IPS-11a (cell line): ENCODE measurements around the gene SELENOS.
A peak's percentile ranks its signal among the peaks of the same experiment; 100 is the strongest.
"Not testable (repeated sequence)": the region's sequence is repeated elsewhere in the genome, so short reads cannot be mapped to it uniquely, and the experiment has no call there.

Experiments
- H3K4me3 ChIP-seq: one replicate; pipeline ENCODE4 v1.5.1; 2013; ENCODE audit warnings: low read depth, low read length, control low read depth

The SELENOS gene

DNA sequence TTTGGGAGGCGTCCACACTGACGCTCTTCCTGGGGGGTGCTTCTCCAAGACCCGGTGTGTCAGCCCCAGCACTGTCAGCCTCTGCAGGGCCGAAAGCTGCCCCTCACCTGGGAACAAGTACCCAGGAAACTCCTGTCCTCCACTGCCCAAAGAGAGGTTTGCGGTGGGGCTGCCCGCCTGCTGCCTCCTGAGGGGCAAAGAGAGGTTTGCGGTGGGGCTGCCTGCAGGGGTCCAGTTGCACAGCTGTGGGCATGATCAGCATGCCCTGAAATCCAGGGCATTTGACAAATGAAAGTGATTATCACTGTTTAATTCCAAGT, 32.8 kb upstream of the SELENOS start:
- no peak overlapping the region for H3K4me3 ChIP-seq

DNA sequence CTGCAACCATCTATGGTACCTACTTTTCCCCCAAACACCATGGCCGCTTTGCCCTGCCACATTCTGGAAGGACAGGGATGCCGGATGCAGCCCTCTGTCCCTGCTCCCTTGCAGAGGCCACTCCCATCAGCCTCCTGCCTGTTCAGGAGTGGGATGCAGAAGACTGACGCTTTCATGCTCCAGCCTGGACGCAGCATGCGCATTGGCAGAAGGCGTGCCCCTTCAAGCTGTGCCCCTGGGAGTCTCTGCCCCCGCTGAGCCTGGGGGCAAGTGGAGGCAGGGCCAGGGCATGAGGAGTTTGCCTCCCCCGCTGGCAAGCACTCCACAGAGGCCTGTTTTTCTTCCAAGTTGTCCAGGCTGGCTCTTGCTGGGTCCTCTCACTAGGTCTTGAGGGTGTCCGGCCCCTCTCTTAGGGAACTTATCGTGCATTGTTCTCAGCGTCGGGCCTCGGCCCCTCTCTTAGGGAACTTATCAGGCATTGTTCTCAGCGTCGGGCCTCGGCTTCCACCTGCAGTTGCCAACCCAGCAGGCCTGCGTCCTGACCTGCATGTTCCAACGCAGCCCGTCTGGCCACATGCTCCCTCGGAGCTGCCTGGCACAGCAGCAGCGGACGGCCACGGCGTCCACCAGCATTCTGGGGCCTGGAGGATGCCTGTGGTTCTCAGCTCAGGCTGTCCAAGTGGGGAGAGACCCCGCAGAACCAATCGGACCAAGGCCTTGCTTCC, 32.3 kb upstream of the SELENOS start:
- H3K4me3 ChIP-seq = no peak overlapping the region

DNA sequence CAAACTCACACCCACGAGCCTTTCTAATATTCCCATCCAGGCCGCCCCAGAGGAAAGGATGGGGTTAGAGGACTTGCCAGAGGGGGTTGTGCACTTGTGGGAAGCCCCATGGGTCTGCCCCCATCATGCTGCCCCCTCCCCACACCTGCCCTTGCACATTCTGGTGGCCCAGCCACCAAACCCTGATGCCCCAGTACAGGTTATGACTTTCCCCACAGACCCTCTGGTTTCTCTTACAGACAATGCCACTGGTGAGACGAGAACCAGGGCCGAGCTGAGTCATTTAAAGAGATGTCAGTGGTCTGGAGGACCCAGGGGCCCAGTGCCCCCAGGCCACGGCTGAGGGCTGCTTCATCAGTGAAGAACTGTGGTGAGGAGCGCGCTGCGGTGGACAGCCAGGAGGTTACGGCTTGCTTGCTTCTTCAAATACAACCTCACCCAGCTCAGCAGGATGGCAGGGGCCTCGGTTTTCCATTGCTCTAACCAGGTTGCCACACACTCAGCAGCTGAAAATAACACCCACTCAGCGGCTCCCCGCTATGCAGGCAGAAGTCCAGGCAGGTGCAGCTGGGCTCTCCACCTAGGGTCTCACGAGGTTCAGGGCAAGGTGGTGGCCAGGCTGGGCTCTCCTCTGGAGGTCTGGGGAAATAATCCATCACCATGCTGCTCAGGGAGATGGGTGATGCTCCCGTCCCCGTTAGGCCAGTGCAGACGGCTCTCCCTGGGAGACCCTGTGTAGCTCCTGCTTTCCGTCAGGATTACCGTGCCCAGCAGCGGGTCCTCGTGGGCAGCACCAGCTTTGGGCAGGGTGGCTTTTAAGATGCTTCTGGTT, 31.5 kb upstream of the SELENOS start:
- H3K4me3 ChIP-seq = no peak overlapping the region

DNA sequence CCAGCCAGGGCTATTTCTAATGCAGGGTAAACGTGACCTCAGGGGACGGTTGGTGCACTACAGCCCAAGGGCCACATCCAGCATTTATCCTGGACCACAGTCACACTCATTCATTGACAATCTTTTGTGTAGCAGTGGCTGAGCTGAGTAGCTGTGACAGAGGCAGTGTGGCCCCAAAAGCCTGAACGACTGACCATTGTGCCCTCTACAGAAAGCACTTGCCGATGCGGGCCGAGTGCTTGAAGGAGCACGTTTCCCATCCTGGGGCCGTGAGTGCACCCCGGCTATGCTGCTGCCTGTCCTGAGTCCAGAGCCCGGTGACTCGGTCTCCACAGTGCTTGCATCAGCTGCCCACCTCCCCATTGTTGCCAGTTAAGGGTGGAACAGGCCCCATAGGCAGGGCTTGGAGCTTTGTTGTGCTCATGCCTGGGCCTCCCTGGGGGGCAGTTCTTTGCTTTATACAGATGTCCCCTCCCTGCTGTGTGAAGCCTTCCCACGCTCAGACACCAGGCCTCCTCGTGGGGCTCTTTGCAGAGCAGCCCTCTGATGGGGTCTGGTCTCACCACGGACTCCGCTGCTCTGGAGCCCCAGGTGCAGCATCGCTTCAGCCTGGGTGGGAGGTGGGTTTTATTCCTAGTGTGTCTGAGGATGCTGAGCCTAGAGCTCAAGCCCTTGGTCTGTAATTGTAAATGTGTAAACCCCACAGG, 30.8 kb upstream of the SELENOS start:
- no peak overlapping the region for H3K4me3 ChIP-seq

DNA sequence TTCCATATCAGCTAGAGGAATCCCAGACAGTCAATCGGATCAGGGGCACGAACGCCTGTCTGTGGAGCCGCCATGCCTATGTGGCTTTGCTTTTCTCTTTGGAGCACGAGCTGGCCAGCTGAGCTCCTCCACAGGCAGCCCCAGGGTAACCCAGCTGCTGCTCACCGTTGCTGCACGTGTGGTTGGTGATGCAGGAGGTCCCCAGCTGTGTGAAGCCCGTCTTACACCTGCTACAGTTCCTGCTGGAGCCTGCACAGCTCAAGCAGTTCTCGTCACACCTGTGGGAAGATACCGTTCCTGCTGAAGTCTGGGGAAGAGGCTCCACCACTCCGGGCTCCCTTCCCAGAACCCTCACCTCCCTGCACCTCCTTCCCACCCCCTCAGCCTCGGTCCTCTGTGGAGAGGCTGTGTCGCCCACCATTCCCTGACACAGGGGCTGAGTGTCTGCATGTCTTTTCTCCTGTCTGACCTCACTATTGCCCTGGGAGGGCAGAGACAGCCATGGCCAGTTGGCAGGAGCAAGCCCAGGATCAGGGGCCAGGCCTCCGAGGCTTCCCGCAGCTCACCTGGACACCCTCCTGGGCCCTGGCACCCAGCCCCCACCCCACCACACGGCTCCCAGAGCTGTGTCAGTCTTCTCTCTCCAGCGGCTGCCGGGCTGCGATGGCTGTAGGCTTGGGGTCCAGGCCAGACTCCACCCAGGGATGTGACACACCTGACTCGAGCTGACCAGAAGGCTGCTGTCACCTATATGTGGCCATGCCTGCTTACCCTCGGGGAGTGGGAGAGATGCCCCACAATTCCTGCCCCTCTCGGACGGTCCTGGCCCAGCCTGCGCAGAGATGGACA, 30.0 kb upstream of the SELENOS start:
- H3K4me3 ChIP-seq = no peak overlapping the region

DNA sequence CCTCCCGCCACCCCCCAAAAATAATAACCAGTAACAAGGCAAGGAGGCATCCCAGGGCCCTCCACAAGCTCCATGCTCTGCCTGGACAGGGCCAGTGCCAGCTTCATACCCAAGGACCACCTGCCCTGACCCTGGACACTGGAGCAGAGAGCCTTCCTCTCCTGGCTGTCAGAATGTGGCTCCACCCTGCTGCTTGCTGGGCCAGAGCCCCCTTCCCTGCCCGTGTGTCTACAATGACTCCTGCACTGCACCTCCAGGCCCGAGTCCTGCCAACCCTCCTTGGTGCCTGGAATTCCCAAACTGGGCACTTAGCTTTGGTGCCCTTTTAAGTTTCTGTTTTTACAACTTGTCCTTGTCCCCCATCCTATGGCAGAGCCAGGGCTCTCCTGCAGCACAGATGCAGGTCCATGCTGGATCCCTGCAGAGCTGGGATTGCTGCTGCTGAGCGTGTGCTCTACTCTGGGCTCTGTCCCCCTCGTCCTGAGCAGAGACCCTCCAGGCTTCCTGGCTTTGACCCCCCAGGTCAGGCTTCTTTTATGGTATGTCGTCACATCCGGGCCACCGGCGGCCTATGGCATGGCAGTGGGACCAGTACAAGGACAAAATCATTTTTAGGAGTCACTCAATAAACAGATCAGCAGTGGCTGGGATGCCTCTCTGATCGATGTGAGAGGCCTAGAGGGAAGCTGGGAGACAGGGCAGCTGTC, 29.2 kb upstream of the SELENOS start:
- no peak overlapping the region for H3K4me3 ChIP-seq

DNA sequence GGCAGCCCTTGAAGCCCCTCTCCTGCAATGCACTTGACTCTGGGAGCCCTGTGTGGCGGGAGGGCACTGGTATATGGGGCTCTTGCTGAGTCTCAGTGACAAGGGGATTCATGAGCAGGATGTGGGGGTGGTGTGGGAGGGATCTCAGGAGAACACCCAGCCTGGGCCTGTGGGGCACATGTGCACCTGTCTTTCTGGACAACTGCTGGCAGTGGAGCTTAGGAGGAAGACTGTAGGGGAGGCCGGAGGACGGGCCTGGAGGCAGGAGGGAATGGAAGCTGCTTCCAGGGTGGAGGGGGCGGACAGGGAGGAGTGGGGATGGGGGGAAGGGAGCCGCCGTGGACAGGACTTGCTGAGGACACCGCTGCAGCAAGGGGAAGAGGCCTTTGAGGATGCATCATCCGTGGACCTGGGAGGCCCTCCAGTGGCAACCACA, 28.6 kb upstream of the SELENOS start:
- no peak overlapping the region for H3K4me3 ChIP-seq

DNA sequence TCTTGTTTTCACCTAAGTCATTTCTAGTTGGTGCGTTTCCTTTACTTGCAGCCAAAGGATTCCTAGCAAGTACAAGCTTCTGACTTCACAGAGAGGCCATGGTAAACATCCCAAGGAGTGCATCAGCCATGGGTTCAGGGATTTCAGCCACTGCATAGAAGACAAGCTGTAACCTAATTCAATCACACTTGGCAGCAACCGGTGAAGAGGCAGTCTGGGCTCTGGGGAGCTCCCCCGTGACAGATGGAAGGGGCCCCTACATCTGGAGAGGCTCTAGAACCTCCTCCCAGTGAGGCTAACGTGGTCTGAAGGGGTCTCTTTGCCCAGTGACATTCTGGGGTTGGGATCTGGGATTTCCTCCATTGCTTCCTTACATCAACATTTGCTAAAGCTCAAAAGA, 26.1 kb upstream of the SELENOS start:
- no peak overlapping the region for H3K4me3 ChIP-seq

DNA sequence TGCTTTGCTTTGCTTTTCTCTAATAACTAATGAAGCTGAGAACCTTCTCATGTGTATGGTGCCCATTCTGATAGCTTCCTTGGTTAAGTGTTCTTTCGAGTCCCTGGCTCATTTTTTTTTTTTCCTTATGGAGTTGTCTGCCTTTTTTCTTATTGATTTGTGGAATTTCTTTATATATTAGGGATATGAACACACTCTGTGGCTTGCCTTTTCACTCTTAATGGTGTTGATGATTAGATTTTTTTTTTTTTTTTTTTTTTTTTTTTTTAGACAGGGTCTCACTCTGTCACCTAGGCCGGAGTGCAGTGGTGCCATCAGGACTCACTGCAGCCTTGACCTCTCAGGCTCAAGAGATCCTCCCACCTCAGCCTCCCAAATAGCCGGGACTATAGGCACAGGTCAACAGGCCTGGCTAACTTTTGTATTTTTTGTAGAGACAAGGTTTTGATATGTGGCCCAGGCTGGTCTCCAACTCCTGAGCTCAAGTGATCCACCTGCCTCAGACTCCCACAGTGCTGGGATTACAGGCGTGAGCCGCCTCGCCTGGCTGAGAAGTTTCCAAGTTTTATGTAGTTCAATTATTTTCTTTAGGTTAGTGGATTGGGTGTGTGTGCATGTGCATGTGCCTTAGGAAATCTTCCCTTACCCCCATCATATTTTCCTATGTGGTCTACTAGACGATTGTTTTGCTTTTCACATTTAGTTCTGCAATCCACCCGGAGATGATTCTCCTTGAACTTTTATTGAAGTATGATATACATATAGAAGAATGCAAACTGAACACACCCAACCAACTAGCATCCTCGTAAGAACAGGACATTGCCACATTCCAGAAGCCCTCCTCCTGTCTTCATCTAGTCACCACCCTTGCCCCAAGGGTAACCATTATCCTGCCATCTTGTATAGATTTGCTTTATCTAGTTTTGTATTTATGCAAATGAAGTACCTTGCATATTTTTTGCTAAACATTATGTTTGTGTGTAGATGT, 19.4 kb upstream of the SELENOS start:
- H3K4me3 ChIP-seq = no peak overlapping the region

DNA sequence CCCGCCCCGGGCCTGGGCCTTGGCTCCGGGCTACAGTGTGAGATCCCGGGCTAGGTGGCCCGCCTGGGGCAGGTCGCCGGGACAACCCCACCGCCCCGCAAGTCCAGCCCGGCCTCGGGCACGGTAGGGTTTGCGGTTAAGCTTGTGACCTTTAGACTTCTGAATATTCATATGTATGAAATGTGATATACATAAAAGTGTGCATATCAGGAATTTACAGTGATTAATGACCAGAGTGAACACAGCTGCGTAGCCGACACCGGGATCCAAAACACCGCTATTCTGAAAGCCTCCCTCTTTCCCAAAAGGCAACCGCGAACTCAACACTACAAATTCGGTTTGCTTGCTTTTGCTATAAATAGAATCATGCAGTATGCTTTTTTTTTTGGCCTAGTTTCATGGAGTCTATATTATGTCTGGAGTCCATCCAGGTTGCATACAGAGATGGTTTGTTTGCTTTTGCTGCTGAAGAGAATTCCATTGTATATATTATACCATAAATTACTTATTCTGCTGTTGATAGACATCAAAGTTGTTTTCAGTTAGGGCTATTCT, 18.4 kb upstream of the SELENOS start:
- H3K4me3 ChIP-seq = peak overlapping the region; percentile 93

DNA sequence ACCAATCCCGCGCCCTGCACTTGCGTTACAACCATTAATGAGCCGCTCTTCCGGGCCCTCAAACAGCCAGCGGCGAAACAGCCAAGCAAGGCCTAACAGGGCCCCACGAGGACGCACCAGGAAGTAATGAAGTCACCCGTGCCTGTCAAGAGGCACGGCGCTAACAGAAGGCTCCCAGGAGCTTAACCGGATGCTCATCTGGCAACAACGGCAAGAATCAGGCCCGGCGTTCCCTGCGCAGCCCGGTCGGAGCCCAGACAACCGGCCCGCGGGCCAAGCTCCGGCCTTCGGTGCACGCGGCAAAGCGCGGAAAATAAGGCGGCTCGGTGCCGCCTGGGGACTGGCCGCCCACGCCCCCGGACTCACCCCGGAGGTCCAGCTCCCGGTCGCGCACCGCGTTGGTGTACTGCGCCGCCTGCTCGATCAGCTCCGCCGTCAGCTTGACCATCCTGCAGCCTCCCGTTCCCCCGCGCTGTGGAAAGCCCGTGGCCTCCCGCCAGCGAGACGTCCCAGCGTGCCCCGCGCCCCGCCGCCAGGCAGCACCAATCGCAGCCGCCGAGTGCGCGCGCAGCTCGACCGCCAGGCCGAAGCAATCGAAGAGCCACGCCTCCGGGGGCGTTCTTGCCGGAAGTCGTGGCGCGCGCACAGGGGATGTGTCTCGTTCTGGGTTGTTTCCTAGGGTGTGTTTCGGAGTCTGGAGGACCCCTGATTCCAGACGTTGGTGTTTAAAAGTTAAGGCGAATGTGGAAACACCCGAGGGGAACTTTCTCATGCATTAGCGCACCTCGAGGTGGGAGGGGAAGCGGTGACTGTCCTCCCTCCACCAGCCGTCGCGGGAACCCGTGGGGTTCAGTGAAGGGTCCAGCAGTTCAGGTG, 17.7 kb upstream of the SELENOS start, which contains the start of gene SNRPA1:
TSS of gene SNRPA1 (minus strand) at position 518 of the 876 bp plus-strand sequence. CDS start at position 448, 70 bp downstream.
- peak within 1 kb of the TSS; percentile 93 for H3K4me3 ChIP-seq

DNA sequence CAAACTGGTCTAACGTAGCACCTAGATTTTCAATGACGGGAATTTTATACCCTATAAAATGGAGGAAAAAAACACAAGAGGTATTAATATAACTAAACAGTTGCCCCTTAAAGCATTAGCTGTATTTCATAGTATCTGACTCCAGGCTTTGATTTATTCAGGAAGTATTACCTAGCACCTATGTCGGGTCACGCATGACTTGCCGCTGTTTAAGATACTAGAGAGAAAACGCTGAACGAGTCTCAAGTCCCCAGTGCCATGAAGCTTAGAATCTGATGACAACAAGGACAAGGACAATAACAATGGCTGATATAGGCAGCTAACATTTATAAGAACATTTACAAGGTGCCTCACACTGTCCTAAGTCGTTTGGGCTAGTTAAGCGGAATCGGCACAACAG, 15.8 kb upstream of the SELENOS start:
- H3K4me3 ChIP-seq = peak overlapping the region; percentile 93

DNA sequence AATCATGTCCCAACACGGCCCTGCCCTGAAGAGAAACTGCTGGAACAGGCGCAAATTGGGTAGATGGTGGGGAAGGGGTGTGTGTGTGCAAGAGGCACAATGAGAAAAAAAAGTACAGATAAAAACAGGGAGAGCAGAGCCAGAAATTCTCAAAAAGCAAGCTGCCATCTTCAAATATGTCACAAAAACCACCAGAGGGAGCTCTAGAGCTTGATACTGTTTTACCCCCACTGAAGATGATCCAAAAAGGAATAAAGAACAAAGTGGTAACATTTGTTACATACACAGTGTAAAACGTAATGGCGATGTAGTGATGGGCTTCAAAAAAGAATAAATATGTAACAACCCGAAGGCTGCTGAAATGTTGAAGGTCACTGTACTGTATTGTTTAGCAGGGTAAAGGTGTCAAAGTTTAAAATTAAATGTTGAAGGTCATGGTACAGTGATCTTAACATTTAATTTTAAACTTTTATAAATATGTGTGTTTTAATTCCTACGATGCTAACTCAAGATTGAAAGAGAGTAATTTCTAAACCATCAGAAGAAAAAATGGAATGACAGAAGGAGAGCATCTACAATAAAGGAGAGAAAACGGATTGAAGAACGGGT, 11.7 kb upstream of the SELENOS start:
- no peak overlapping the region for H3K4me3 ChIP-seq

DNA sequence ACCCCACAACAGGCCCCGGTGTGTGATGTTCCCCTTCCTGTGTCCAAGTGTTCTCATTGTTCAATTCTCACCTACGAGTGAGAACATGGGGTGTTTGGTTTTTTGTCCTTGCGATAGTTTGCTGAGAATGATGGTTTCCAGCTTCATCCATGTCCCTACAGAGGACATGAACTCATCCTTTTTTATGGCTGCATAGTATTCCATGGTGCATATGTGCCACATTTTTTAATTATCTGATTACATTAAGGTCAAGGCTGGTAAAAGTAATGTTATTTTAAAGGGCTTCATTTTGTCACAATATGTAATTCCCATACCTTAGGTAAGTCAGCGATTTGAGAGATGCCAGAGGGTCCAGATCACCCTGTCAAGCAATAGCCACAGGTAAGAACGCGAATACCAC, 10.1 kb upstream of the SELENOS start:
- H3K4me3 ChIP-seq = not testable (repeated sequence)

DNA sequence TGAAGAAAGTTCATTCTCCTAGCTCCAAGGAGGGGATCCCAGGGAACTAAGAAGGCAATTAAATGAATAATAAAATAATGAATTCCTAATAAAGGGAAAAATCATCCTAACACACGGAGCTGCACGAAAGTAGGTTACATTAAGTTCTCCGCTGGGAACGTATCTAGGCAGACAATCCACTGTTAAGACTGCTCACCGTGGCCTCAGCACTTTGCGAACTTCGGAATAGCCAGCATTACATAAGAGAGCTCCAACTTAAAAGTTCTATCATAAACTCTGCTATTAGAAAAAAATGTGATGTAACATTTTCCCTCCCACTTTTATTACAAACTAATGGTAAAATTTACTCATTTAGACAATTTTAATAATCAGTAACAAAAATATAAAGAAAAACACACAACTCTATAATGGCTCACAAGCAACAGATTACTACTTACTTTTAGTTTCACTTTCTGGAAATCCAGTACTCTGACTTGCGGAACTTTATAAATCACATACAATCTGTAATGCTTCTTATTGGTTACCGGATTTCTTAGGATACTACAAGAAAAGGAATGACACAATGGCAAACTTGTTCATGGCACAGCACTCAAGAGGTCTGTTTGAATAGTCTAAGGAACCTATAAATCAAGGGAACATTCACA, 9.3 kb upstream of the SELENOS start:
- no peak overlapping the region for H3K4me3 ChIP-seq

DNA sequence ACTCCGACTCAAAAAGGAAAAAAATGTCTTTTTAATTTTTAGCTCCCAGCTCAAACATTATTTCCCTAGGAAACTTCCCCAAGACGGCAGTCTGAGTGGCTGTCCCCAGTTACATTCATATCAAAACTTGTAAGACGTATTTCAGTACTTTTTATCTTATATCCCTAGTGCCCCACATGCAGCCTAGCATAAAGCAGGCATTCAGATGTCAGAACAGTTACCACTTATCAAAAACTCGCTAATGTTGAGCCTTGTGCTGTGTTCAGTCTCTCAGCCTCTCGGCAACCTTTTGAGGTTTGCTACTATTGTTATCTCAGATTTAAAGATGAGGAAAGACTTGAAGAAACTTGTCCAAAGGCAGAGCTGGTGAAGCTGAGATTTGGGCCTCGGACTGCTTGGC, 6.6 kb upstream of the SELENOS start:
- no peak overlapping the region for H3K4me3 ChIP-seq

DNA sequence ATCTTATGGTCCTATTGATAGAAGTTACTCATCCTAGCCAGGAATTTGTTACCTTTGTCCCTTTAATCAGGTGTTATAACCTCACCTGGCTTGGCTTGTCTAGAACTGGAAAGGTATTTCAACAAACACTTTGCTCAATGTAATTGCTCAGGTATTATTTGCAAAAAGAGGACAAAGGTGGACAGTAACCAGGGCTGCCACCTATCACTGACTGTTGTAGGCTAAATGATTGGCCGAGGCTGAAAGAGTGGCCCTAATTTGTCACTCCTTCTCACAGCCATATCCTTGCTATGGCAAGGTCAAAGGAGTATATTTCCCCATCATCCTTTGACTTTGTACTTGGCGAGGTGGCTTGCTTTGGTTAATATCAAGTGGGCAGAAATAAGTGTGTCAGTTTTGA, 2.7 kb upstream of the SELENOS start:
- no peak overlapping the region for H3K4me3 ChIP-seq
